Stimulated activated CD8-positive, alpha-beta memory T cell treated with anti-CD3 and anti-CD28 coated beads, Interleukin-2, amount 100 ng/mL, for 1 hour (primary cell): Measurements from ENCODE around the gene FAM53A.
"Not testable (repeated sequence)": the region's sequence is repeated elsewhere in the genome, so short reads cannot be mapped to it uniquely, and the experiment has no call there.

ENCODE experiments used
- DNase-seq, 2 donors: peaks; one replicate each; pipeline ENCODE4 v3.0.0-alpha.2; 2020; ENCODE audit warnings: low read depth in 2 of 2

FAM53A gene

GRCh38 chr4:1685235-1686150 lies 1.4 kb upstream of the FAM53A start:
- DNase-seq: no peak

GRCh38 chr4:1684506-1685234 lies 557 bp upstream of the FAM53A start:
- peak; percentile 83 to 90 for DNase-seq

GRCh38 chr4:1683261-1683735 lies 815 bp downstream of the FAM53A start:
- DNase-seq: no peak

- DNase-seq: no peak
These were observed 1.3 kb downstream of the FAM53A start for GRCh38 chr4:1682860-1683259.

GRCh38 chr4:1678244-1678643 lies 5.9 kb downstream of the FAM53A start:
- no peak for DNase-seq

GRCh38 chr4:1676605-1677525 lies 7.2 kb downstream of the FAM53A start:
- DNase-seq: no peak

GRCh38 chr4:1675802-1676137 lies 8.3 kb downstream of the FAM53A start:
- no peak for DNase-seq

GRCh38 chr4:1675136-1675801 lies 8.8 kb downstream of the FAM53A start:
- DNase-seq: no peak

- no peak for DNase-seq
These were observed 9.4 kb downstream of the FAM53A start for GRCh38 chr4:1674682-1675081.

- DNase-seq: no peak
These were observed 10.4 kb downstream of the FAM53A start for GRCh38 chr4:1673671-1674070.

- not testable (repeated sequence) for DNase-seq
These were observed 13.1 kb downstream of the FAM53A start for GRCh38 chr4:1671011-1671410.

GRCh38 chr4:1670279-1670678 lies 13.8 kb downstream of the FAM53A start:
- no peak for DNase-seq

- DNase-seq: no peak
These were observed 14.3 kb downstream of the FAM53A start for GRCh38 chr4:1669850-1670249.

GRCh38 chr4:1669270-1669669 lies 14.8 kb downstream of the FAM53A start:
- DNase-seq: no peak

- no peak for DNase-seq
These were observed 15.6 kb downstream of the FAM53A start for GRCh38 chr4:1668488-1668840.

- DNase-seq: no peak
These were observed 16.8 kb downstream of the FAM53A start for GRCh38 chr4:1667273-1667672.

GRCh38 chr4:1666391-1666790 lies 17.7 kb downstream of the FAM53A start:
- no peak for DNase-seq

GRCh38 chr4:1664141-1664540 lies 20.0 kb downstream of the FAM53A start:
- no peak for DNase-seq

GRCh38 chr4:1663549-1663948 lies 20.6 kb downstream of the FAM53A start:
- no peak for DNase-seq

GRCh38 chr4:1661695-1662094 lies 22.4 kb downstream of the FAM53A start:
- no peak for DNase-seq

- DNase-seq: no peak
These were observed 23.0 kb downstream of the FAM53A start for GRCh38 chr4:1660948-1661677.
